GM12874 (cell line): ENCODE results near the gene EFCAB8.

Experiments
- TF ChIP-seq, protein P1 (sequence below): IDR thresholded peaks from 2 replicates; pipeline ENCODE4 v1.5.1; 2011; ENCODE audit warnings: low read depth, mild to moderate bottlenecking, control low read depth, low read length, moderate library complexity; ENCODE audit not compliant: insufficient read depth

Gene EFCAB8

DNA sequence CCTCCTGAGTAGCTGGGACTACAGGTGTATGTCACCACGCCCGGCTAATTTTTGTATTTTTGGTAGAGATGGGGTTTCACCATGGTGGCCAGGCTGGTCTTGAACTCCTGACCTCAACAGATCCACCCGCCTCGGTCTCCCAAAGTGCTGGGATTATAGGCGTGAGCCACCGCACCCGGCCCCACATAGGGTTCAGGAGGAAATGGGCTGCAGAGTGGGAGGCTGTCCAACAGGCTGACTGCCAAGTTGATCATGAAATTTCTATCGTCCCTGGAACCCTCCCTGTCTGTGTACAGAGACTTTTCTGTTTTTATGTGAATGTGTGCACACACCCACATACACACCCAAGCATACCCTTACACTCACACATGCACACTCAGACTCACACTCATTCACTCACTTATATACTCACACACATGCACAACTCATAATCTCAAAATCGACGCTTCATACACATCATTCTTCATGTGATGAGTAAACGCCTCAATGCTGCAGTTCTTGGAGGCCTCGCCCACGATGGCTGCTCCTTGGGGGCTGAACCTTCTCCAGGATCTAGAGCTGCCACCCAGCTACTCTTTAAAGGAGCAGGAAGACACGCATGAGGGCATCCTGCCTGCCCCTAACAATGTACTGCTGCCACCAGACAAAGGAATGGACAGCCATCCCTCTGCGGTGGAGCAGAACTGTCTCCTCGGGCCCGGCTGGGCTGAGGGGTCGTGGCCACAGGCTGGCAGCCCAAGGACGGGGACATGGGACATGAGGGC, 109.9 kb downstream of the EFCAB8 start:
- TF ChIP-seq, protein P1, sequence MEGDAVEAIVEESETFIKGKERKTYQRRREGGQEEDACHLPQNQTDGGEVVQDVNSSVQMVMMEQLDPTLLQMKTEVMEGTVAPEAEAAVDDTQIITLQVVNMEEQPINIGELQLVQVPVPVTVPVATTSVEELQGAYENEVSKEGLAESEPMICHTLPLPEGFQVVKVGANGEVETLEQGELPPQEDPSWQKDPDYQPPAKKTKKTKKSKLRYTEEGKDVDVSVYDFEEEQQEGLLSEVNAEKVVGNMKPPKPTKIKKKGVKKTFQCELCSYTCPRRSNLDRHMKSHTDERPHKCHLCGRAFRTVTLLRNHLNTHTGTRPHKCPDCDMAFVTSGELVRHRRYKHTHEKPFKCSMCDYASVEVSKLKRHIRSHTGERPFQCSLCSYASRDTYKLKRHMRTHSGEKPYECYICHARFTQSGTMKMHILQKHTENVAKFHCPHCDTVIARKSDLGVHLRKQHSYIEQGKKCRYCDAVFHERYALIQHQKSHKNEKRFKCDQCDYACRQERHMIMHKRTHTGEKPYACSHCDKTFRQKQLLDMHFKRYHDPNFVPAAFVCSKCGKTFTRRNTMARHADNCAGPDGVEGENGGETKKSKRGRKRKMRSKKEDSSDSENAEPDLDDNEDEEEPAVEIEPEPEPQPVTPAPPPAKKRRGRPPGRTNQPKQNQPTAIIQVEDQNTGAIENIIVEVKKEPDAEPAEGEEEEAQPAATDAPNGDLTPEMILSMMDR = no peak

GRCh38 chr20:32969356-32970114, 110.8 kb downstream of the EFCAB8 start:
- TF ChIP-seq, protein P1 = no peak

DNA sequence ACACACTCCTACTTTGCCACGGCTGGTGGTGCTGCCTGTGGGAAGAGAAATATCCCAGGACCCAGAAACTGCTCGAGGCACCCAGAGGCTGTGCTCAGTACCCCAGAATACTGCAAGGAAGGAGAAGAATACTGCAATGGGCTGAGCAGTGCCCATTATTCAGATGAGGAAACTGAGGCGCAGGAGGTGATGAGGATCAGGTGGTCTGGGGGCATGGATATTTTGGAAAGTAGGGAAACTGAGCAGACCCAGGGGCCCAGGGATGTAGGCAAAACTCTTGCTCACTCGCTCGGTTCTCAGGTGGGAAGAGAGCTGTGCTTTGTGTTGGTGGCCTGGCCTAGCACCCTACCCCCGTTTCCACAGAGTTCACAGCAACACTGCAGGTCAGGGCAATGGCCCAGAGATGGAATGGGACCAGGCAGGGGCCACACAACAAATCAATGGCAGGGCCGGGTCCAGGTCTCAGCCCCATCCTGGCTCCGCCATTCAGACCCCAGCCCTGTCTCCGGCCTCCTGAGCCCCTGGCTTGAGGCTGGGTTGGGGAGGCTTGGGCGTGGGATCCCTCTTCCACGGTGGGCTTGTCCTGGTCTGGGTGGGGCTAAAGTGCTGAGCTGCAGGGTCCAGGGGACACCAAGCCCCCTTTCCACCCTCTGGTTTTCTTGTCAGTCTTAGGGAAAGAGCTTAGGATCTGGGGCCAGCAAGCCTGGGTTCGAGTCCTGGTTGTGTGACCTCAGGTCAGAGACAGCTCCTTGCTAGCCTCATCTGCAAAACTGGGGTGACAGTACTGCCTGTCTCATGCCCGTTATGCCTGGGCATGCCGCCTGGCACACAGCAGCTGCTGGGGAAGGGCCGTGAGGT, 111.6 kb downstream of the EFCAB8 start:
- TF ChIP-seq, protein P1 = no peak

- TF ChIP-seq, protein P1 = no peak
These were observed 112.2 kb downstream of the EFCAB8 start for GRCh38 chr20:32970973-32971300.

DNA sequence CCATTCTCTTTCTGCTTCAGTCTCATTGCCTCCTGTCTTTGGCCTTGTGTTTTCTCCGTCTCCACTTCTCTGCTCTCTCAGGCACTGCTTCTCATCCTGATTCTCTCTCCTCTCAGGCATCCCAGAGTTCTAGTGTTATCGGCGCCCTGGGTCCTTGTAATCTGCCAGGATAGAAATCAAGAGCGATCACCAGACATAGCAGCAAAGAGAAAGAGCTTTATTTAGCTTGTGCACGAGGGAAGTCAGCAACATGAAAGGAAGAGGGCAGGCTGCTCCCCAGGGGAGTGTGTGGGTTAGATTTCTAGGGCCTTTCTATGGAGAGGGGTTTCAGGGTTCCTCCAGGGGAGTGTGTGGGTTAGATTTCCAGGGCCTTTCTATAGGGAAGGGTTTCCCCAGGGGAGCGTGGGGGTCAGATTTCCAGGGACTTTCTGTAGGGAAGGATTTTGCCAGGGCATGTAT, 113.0 kb downstream of the EFCAB8 start:
- TF ChIP-seq, protein P1 = no peak

DNA sequence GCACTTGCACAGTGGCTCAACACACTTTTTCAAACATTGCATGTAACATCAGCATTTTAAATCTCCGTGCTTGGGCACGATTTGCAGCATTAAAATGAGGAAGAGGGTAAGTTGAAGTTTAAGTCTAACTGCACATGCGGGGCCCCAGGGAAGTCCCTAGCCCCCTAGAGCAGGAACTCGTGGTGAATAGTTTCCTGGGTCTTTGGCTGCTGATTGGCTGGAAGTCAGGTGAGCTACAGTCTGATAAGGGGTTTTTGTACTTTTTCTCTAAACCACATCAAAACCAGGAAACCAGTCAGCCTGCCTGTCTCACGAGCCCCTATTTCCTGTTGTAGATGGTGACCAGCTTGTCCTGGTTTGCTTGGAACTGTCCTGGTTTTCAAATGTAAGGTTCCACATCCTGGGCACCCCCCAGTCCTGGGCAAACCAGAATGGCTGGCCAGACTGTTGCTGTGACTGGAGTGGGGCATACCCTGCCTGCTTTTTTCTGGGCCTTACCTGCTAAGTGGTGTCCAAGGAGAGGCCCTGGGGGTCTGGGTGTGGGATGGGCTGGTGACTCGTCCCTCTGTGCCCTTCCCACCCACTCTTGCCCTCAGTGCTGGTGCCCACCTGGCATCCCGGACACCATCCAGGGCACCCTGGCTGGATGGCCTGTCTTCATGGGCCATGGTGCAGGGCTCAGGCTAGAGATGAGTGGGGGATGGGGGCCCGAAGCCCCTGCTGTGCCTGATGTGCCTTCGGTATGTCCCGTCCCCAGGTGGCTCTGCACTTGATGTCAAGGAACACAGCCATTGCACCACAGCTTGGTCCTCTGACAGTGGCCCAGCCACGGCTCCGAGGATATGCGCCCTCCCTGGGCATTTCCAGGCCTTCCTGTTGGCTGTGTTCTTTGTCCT, 113.7 kb downstream of the EFCAB8 start:
- TF ChIP-seq, protein P1 = no peak
